HPDE6-E6E7 (cell line): ENCODE data around the gene UBE3B.

Experiments used
- DNase-seq: peaks from one replicate; pipeline ENCODE4 v3.0.0; 2011; ENCODE audit warnings: missing footprints; ENCODE audit errors: extremely low spot score

UBE3B gene

DNA sequence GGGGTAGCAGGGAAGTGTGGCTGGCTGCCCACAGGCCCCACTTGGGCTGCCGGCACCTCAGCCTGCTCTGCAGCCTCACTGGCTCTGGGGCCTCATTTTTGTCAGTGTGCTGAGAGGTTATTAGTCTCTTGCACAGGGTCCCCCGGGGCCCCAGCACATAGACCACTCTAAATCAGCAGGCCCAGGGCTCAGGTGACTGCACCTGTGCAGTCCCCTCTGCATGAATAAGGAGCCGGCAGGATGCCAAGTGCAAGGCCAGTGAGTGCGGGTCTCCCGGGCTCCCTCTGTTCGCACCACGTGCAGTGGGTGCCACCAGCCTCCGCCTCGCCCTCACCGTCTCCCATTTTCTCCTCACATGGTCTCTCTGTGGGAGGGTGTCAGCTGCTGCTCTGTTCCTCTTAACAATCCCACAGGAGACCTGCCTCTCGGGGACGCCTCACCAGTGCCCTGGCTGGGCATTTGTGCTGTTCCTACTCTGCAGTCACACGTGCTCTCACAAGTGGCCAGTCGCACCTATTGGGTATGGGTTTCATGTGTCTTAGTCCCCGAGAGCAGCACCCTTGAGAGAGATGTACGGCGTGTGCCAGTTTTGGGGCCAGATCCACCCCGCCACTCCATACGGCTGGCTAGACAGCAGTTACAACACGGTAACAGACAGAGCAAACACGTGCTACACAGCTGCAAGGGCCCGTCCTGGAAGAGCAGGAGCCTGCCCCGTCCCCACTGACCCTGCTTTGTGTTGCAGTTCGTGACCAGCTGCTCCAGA is 55.5 kb downstream of the UBE3B start:
- no peak for DNase-seq

DNA sequence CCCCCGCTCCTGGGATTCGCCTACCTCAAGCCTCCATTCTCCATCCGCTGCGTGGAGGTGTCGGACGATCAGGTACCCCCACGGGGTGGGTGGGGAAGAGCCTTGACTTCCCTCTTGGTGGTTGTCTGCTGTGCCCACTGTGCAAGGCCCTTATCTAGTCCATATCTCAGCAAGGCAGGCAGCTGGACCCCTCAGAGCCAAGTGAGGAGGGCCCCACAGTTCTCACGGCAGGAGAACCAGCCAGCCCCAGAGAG is 56.0 kb downstream of the UBE3B start:
- no peak for DNase-seq

DNA sequence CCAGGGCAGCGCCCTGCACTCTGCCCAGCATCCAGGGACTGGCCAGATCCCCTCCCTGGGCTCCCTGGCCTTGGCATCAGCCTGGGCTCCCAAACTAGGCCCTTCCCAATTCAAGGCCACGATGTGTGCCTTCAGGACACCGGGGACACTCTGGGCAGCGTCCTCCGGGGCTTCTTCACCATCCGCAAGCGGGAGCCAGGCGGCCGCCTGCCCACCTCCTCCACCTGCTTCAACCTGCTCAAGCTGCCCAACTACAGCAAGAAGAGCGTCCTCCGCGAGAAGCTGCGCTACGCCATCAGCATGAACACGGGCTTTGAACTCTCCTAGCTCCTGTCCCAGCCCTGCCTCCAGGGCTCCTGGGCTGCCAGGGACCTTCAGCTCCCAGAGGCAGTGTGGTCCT is 57.0 kb downstream of the UBE3B start:
- DNase-seq, result no peak

DNA sequence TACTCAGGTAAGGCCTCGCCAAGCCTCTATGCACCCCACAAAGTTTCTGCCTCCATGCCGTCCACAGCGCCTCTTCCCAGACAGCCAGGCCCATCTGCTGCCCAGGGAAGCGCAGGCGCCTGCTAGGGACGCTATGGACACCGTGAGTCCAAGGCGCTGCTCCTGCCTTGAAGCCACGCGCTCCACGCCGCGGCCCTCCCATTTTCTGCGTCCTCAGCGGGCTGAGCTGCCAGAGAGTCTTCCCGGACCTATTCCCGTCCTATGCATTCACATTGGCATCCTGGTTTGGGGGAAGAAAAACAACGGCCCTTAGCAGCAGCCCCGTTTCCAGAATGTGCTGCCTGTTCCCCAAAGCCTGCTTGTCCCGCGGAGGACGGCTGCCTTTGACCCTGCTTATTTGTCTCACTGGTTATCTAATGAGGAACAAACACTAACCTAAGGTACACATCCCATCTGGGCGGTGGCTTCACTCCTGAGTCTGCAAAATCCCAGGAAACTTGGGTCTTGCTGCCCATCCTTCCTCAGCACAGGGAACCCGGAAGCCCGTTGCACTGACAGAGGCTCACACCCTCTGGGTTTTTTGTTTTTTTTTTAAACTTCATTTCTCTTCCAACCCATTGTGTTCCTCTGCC is 57.9 kb downstream of the UBE3B start:
- no peak for DNase-seq

DNA sequence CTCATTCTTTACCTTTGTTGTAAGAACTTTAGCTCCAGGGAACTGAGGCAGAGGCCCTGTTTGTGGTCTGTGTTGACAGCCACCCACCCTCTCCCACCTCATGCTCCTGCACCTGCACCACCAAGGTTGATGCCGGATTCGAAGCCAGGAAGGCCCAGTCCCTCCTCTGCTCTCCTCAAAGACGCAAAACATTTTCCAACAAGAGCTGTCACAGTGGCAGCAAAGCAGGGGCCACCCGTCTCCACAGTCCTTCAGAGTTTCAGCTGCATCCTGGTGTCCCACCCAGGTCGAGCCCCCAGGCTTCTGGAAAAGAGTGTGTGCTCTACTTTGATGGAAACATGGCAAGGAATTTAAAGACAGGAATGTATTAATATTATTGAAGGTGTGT is 58.4 kb downstream of the UBE3B start:
- no peak for DNase-seq

DNA sequence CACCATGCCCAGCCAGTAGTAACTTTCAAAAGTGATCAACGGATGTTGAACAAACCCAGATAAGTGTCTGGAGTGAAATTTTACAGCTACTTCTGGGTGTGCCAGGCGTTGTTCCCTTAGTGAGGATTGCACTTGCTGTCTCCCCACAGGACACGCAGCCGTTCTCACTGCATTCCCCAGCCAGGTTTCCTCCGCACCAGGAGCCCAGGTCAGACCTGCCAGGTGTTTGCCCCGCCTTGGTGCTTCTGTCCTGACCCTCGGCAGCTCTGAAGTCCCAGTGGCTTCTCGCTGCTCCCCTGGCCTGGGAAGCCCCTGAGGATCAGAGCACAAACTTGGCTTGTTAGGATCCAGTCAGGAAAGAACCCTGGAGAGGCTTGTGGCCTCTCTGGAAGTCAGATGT is 59.7 kb downstream of the UBE3B start:
- no peak for DNase-seq

DNA sequence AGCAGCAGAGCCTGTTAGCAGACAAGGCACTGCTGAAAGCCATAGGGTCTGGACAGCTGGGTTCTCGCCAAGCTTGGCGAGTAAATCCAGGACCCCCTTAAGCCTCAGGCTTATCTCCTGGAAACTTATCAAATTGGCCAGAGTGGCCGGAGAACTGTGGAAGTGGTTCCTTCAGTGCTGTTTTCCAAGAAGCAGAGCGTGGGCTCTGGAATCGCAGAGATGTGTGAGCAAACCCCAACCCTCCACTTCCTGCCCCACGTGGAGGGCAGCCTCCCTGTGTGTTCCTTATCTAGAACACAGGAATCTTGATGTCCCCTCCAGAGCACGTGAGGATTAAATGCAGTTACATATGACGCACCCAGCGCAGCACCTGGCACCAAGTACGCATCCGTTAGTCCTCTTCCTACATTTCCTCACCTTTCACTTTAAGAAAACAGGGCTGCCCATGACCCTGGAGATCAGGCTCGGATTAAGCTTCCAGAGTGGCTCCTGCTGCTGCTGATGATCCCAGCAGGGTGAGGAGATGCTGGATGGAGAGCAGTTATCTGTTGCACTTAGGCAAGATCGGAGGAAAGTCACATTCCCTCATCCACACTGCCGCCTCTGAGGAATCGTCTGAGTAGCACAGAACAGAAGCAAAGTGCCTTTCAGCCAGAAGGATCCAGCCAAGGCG is 60.9 kb downstream of the UBE3B start:
- no peak for DNase-seq

DNA sequence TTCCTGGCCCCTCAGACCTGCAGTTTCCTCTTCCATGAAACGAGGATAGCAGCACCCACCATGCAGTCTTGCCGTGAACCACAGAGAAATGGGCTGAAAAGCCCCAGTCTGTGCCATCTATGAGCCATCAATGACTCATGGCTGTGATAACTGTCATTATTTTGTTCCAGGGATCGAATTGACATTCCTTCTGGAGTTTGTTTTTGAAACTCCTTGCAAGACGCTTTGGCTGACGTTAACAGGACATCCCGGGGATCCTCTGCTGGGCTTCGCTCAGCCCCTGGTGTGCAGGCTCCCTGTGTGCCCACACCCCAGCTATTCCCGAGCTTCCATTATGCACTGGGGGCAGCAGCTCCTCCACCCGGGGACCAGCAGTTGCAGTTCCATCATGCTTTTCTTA is 62.1 kb downstream of the UBE3B start:
- DNase-seq, result no peak

DNA sequence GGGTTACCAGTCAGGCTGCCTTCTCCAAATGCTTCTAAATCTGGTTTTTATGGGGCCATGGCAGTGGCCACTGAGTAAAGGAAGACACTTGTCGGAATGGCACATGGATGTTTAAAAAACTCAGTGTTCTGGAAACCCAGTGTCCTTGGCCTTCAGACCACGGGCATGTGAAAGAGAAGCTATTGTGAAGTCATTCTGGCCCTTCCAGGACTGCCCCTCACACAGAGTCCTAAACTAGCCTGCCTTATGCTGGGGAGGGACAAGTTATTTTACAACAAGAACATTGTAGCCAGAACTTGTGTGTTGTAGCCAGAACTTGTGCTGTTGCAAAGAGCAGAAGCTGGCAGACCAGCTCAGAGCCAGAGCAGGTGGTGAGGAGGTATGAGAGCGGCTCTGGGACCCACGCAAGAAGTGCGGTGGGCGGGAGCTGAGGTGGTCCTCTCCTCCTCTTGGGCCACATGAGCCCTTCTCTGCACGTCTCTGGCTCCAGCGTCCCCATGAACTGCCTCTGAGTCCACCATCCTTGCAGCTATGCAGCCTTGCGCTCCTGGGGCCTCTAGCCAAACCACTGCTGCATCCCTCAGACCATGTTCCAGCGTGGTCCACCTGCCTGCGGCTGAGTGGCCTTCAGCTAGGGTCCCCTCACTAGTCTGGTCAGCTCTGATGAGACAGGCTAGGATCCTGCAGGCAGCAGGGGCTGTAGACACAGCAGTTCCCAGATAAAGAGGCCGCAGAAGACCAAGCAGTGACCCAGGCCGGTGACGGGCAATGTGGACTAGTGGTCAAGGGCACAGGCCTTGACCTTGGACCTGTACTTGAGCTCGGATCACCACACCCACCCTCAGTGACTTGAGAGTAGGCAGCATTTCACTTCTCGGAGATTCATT is 63.3 kb downstream of the UBE3B start:
- no peak for DNase-seq

DNA sequence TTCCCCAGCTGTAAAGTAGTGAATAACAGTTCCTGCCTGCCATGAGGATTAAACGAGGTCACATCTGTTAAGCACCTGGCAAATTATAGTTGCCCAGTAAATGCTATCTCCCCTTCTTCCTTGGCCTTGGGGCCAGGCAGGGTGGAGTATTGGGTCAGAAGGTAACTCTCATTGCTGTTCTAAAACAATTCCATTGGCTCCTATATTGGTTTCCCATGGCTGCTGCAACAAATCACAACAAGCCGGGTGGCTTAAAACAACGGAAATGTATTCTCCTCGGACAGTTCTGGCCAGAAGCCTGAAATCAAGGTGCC is 63.9 kb downstream of the UBE3B start:
- no peak for DNase-seq

DNA sequence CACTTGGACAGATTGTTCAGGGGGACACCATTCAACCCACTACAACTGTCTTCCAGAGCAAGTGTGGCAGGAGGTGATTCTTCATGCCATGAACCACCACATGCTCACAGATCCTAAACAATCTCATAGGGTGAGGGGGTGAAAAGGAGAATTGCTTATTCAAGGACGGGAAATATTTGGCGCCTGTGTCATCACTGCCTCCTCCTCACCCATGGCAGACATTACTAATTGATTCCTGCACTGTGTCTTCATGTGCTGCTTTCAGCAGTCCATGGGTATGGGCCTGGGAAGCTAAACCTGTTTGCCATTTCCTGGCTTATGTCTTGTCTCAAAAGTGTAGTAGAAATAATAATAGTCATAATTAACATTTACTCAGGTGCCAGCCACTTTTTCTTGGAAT is 64.6 kb downstream of the UBE3B start:
- DNase-seq, result no peak

DNA sequence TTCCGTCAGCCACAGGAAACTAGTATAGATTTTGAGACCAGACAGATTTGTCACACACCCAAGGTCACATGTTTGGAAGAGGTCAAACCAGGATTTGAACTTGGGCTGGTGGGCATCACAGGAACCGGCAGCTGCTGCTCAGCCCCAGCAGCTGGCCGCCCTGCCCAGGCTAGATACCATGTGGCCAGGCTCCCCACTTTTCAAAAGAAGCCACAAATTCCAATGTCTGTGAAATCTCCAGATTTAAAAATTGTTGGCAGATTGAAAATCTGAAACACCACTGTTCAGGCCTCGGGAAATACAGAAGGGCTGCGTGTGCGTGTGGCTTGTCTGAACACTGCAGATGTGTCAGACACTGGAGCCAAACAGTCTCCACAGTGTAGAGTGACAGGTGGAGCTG is 65.4 kb downstream of the UBE3B start:
- DNase-seq, result no peak

DNA sequence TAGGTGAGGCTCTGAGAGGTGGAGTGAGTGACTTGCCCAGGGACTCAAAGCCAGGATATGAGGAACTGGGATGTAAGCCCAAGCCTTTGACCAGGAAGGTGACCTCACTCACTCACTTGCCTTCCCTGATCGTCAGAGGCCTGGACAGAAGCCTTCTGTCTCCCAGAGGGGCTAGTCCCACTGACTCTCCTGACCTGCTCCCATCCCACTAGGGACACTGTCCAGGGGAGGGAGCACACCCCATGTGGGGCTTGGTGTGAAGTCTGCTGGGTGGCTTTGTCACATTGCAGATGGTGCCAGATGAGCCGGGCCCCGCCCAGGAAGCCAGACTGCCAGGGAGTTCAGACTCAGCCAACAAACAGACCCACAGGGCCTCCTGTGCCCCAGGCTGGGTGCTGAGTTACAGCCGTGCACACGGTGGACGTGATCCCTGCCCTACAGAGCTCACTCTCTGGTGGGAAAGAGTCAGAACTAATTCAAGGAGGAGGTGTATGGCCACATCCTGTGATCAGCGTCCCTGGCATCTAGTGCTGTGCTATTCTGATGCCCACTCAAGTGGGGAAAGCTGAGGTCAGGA is 67.6 kb downstream of the UBE3B start:
- DNase-seq, result peak; percentile 14

DNA sequence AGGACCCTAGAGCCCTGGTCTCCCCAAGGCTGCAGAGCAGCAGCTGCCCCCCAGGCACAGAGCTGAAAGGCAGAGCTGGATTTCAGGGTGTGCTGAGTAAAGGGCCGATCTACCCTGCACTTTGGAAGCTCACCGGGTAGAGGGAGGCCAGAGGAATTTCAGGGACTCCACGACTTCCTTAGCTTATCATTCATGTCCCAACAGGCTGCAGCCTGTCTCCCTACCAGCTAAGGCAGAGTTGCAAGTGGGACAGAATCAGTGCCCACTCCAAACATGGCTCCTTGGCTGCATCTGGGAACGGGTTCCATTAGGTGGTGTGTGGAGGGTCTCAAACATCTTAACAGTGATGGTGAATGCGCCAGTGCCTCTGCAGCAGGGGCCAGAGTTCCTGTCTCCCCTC is 68.4 kb downstream of the UBE3B start:
- peak; percentile 38 for DNase-seq

DNA sequence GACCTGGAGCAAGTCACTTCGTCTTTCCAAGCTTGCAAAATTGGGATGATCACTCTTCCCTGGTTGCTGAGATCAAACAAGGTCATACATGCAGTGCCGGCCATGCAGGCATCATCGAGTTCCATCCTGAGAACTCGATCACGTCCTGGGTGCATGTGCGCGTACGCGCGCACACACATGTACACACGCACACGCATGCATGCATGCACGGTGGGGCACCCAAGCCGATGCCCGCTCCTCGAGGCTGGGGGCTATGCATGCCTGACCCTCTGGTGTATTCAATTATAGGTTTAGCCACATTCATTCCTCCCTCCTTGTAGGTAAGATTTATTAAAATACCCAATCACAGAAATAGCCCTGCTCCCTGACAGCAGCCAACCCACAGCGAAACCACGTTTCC is 69.9 kb downstream of the UBE3B start:
- no peak for DNase-seq

DNA sequence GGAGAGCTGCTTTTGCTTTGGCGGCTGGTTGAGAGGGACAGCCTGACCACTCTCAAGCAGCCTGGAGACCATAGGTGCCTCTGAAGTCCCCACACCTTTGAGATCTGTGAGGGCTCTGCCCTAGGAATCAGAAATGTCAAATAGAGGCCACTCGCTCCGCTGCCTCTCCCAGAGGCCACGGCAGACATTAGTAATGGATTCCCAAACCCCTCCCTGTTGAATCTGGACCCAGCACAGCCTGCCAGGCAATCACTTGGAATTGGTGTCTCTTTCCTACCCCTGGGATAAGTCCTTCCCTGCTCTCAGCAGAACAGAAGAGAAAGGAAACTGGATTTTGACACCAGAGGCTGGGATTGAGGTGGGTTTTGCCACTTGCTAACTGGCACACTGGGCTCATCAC is 70.8 kb downstream of the UBE3B start:
- no peak for DNase-seq

DNA sequence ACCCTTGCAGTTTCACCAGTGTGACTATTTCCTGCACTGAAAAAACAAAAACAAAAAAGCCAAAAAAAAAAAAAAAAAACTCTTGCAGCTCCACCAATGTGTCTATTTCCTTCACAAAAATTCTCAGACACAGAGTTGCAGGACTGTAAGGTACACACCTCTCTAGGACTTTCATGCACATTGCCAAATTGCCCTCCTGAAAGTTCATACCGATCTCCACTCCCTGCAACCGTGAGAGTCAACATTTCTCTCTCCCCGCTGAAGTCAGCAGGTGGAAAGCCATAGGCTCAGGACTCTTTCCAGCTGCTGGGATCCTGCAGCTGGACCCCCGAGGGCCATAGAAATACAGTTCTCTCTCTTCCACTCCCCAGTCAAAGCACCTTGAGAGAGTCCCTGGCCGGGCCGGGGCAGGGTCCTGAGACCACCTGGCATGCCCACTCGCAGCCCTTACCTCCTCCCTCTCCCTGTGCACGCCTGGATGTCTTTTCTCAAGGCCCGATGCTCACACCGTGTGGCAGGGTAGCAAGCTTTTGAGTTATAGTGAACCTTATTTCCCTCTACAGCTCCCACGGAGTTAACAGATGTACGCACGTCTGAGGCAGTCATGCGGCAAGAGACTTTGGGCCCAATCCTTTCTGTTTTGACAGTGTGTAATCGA is 72.3 kb downstream of the UBE3B start:
- DNase-seq, result no peak

DNA sequence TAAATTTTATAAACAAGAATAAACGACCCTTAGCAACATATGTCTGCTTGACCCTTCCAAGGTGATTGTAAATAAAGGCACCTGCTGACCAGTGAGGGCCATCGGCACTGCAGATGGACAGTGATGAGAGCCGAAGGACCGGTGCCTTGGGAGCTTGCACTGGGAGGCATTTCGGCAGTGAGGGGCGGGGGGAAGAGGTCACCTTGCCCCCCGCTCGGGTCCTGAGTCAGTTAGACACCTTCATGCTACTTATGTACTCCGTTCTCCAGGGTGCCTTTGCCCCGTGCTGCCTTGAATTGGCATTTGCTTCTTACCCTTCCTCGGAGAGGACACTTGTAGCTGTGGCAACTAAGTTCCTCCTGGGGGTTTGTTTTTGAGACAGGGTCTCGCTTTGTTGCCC is 72.8 kb downstream of the UBE3B start:
- no peak for DNase-seq

DNA sequence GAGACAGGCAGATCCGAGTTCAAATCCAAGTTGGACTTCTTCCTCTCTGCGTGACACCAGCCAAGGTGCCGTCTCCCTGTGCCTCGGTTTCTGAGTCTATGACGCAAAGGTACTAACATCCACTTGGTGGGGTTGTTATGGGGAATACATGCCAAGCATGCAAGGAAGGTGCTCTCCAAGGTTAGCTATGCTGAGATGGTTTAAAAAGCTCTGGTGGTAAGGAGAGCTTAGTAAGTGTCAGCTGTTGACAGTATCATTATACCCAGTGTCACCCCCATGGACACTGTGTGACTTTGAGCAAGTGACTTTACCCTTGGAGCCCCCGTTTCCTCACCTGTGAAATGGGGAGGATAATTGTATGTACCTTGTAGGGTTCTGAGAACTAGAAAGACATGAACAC is 73.7 kb downstream of the UBE3B start:
- DNase-seq, result no peak

DNA sequence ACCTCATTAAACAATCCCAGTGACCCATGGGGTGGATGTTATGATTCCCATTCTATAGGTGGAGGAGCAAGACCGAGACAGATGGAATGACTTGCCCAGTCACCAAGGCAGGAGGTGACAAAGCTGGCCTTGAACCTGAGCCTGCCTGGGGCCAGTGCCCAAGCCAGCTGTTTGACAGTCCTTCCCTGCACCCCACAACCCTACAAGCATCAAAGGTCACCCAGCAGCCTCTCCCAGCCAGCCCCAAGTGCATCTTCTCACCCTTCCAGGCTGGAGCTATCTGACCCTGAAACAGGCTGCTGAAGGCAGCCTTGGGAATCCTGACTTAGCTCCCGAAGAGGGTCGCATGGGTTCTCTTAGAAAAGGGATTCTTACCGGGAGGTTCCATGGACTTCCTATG is 75.5 kb downstream of the UBE3B start:
- no peak for DNase-seq

DNA sequence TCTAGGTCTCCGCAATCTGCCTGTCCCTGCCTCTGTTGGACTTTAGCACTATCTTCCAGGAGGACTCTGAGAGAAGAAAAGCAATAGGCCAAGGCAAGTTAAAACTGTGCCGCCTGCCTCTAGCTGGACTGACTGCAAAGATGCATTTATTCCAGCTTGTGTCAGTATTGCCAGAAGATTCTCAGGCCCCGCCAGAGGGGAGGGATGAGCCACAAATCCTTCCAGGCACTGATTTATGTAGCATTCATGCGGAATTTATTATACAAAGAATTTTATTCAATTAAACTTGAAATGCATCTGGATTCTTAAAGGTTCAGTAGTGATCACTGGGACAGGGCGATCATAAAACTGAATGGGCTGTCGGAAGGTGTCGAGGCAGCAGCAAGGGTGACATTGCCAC is 76.0 kb downstream of the UBE3B start:
- DNase-seq, result no peak
